B cell (primary cell): Measurements from ENCODE around the gene DDHD1.

Experiments
- EZH2 ChIP-seq: IDR thresholded peaks from 2 replicates; pipeline ENCODE4 v1.6.1; 2012; ENCODE audit warnings: borderline replicate concordance, low read depth, mild to moderate bottlenecking, moderate library complexity, low read length; ENCODE audit not compliant: insufficient read depth, poor library complexity, severe bottlenecking
- TF ChIP-seq, protein P1 (sequence below): fragments of 200-600 bp; IDR thresholded peaks from one replicate; pipeline ENCODE4 v1.8.0; 2022; ENCODE audit warnings: antibody characterized with exemption, mild to moderate bottlenecking

DNA sequence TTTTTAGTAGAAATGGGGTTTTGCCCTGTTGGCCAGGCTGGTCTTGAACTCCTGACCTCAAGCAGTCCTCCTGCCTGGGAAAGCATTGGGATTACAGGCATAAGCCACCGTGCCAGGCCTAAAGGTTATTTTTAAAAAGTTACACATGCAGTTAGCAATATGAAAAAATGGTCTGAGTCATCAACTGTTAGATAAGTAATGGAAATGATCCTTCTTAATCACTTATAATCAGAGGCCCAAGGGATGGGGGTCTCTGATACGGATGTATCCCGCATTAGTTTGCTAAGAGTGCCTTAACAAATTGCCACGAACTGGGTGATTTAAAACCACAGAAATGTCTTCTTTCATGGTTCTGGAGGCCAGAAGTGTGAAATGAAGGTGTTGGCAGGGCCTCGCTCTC is 148.1 kb downstream of the DDHD1 start:
- TF ChIP-seq EZH2: no peak
- TF ChIP-seq, protein P1, sequence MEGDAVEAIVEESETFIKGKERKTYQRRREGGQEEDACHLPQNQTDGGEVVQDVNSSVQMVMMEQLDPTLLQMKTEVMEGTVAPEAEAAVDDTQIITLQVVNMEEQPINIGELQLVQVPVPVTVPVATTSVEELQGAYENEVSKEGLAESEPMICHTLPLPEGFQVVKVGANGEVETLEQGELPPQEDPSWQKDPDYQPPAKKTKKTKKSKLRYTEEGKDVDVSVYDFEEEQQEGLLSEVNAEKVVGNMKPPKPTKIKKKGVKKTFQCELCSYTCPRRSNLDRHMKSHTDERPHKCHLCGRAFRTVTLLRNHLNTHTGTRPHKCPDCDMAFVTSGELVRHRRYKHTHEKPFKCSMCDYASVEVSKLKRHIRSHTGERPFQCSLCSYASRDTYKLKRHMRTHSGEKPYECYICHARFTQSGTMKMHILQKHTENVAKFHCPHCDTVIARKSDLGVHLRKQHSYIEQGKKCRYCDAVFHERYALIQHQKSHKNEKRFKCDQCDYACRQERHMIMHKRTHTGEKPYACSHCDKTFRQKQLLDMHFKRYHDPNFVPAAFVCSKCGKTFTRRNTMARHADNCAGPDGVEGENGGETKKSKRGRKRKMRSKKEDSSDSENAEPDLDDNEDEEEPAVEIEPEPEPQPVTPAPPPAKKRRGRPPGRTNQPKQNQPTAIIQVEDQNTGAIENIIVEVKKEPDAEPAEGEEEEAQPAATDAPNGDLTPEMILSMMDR: no peak
